Measurements from ENCODE around the gene ITPKC. TPM values are rescaled to one million over a fixed set of nuclear protein-coding genes. Genes with fewer than 3 reads are reported as not detected.

Gene ITPKC
- total RNA-seq, 4 donors from 2014 or later: 18.3 to 49.7 (median 25.1) TPM

GRCh38 chr19:40739871-40740703 lies 23.2 kb downstream of the ITPKC start:
- Histone ChIP-seq H3K36me3 (peaks cover 43 to 47% of the 10 kb centered on the region in 2 donors), H3K27me3 (no peaks in the 10 kb centered on the region), H3K9me3 (no peaks in the 10 kb centered on the region), H3K27ac (peak overlapping the region in 1 of 3 donors; percentile 5), H3K4me3 (replicated peaks in 1 of 3) (no peak overlapping the region), H3K4me1 (peaks cover 8 to 9% of the 10 kb centered on the region in 2 donors)
- WGBS, 2 donors: 85 to 87% methylated on average over 9 to 10 of the region's 16 CpGs
- no peak for TF ChIP-seq POLR2A (IDR thresholded peaks at IDR 0.05)
- TF ChIP-seq CTCF (IDR thresholded peaks at IDR 0.05): no peak
- intact Hi-C loops (cut with DNase I): no loop called here
- DNase-seq: no peak

GRCh38 chr19:40740747-40741146 lies 23.8 kb downstream of the ITPKC start:
- TF ChIP-seq CTCF (IDR thresholded peaks at IDR 0.05): no peak
- no peak for TF ChIP-seq POLR2A (IDR thresholded peaks at IDR 0.05)
- intact Hi-C loops (cut with DNase I): no loop called here
- Histone ChIP-seq H3K36me3 (peaks cover 37 to 41% of the 10 kb centered on the region in 2 donors), H3K9me3 (no peaks in the 10 kb centered on the region), H3K27ac (peak overlapping the region in 1 of 3 donors; percentile 30), H3K4me3 (replicated peaks in 1 of 3) (no peak overlapping the region), H3K4me1 (peaks cover 14 to 15% of the 10 kb centered on the region in 2 donors), H3K27me3 (no peaks in the 10 kb centered on the region)
- WGBS, 2 donors: 72 to 87% methylated on average over 6 of the region's 6 CpGs
- DNase-seq: no peak

GRCh38 chr19:40741527-40742390 lies 24.8 kb downstream of the ITPKC start:
- Histone ChIP-seq H3K27ac (no peak overlapping the region), H3K4me3 (replicated peaks in 1 of 3) (no peak overlapping the region), H3K9me3 (no peaks in the 10 kb centered on the region), H3K4me1 (peaks cover 14 to 15% of the 10 kb centered on the region in 2 donors), H3K36me3 (peaks cover 27 to 35% of the 10 kb centered on the region in 2 donors), H3K27me3 (no peaks in the 10 kb centered on the region)
- no peak for DNase-seq
- intact Hi-C loops (cut with DNase I): no loop called here
- TF ChIP-seq CTCF (IDR thresholded peaks at IDR 0.05) (no peak), POLR2A (IDR thresholded peaks at IDR 0.05) (no peak)
- WGBS, 2 donors: 80 to 88% methylated on average over 9 of the region's 10 CpGs

GRCh38 chr19:40742477-40742876 lies 25.6 kb downstream of the ITPKC start:
- DNase-seq: no peak
- H3K36me3 ChIP-seq: peaks cover 20 to 28% of the 10 kb centered on the region in 2 donors

More at GRCh38 chr19:40742477-40742876, 25.6 kb downstream of the ITPKC start:
- Histone ChIP-seq H3K27ac (no peak overlapping the region), H3K9me3 (no peaks in the 10 kb centered on the region), H3K27me3 (no peaks in the 10 kb centered on the region), H3K4me1 (peaks cover 14 to 15% of the 10 kb centered on the region in 2 donors), H3K4me3 (replicated peaks in 1 of 3) (no peak overlapping the region)
- intact Hi-C loops (cut with DNase I): no loop called here
- TF ChIP-seq POLR2A (IDR thresholded peaks at IDR 0.05) (no peak), CTCF (IDR thresholded peaks at IDR 0.05) (no peak)
- 89 to 96% methylated on average over 4 to 12 of the region's 17 CpGs for WGBS, 2 donors
